ENCODE measurements around the gene ERCC6L2.

ERCC6L2 gene

DNA sequence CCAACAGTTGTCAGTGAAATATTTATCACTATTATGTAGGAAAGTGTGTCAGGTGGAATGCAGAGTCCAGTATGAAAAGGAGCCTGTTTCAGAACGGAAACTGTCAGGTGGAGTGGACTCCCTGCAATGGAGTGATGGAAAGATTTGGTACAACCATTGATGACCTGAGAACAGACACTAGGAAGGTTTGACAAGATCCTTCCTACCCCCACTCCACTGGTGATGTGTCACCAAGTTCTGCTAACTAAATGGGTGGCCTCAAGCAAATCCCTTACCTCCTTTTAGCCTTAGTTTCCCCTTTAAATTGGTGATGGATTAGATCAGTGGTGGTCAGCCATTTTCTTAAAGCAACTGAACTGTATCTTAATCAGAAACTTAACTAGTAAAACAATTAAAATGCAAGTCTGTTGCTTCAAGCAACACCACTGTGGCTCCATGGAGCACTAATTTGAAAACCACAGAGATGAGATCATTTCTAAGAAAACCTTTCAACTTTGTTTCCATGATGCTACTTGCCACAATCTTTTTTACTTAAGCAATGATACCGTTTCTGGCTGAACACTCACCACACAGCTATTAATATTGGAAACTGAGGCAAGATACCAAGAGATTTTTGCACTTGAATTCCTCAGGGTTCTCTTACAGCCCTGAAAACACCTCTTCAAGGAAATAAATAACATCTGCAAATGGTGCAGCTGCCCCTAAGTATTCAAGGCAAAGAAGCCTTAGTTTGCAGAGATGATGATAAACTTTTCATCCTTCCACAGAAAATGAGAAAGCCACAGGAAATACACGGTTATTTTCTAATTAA is 140.6 kb downstream of the ERCC6L2 start:
- Histone ChIP-seq H3K9me3 (ENCODE audit: control insufficient read depth, insufficient read depth, low read length) (no peaks in the 10 kb centered on the region), H3K27me3 (ENCODE audit: control insufficient read depth, insufficient read depth, low read length) (peaks cover 9% of the 10 kb centered on the region), H3K4me3 (ENCODE audit: low read length) (no peak overlapping the region), H3K36me3 (ENCODE audit: control insufficient read depth, insufficient read depth, low read length) (no peaks in the 10 kb centered on the region), H3K27ac (ENCODE audit: low read length) (no peak overlapping the region), H3K4me1 (ENCODE audit: control insufficient read depth, insufficient read depth, low read length) (peaks cover 1% of the 10 kb centered on the region; the same call in 1 of the 2 replicates)
- WGBS (ENCODE audit: insufficient coverage, insufficient read length), result no CpG with 5 or more reads among the region's 3 CpGs
- no peak for DNase-seq (ENCODE audit: low read depth, low spot score)

Data from iPS DF 6.9 (cell line).